ENCODE results near the gene ATG9A.

The ATG9A gene

GRCh38 chr2:219252900-219253752 lies 23.7 kb upstream of the ATG9A start, which contains the start of gene TUBA4B:
Gene TUBA4B, plus strand, starts transcription at chr2:219253243. Its CDS starts 165 bp downstream, at chr2:219253408.
- DNase-seq, result no peak

GRCh38 chr2:219252570-219252899 lies 23.1 kb upstream of the ATG9A start:
- DNase-seq, result no peak

- DNase-seq, result no peak
These were observed 22.6 kb upstream of the ATG9A start for GRCh38 chr2:219252084-219252483.

GRCh38 chr2:219251656-219252055 lies 22.2 kb upstream of the ATG9A start:
- DNase-seq, result no peak

GRCh38 chr2:219250049-219250781 lies 20.8 kb upstream of the ATG9A start:
- no peak for DNase-seq

- peak; percentile 25 for DNase-seq
These were observed 20.0 kb upstream of the ATG9A start for GRCh38 chr2:219249203-219249980.

GRCh38 chr2:219248845-219249202 lies 19.4 kb upstream of the ATG9A start:
- DNase-seq, result no peak

GRCh38 chr2:219247678-219248642 lies 18.5 kb upstream of the ATG9A start:
- DNase-seq, result no peak

- no peak for DNase-seq
These were observed 17.1 kb upstream of the ATG9A start for GRCh38 chr2:219246559-219246958.

- no peak for DNase-seq
These were observed 16.4 kb upstream of the ATG9A start for GRCh38 chr2:219245899-219246230.

GRCh38 chr2:219245148-219245898 lies 15.9 kb upstream of the ATG9A start, which contains the start of the genes GLB1L and STK16:
Gene GLB1L, minus strand, starts transcription at chr2:219245444. Its CDS starts 1,871 bp downstream, at chr2:219243573.
Gene STK16, plus strand, starts transcription at chr2:219245479. Its CDS starts 521 bp downstream, at chr2:219246000.
- DNase-seq, result peak; percentile 67

- no peak for DNase-seq
These were observed 15.3 kb upstream of the ATG9A start for GRCh38 chr2:219244789-219245147.

- no peak for DNase-seq
These were observed 13.9 kb upstream of the ATG9A start for GRCh38 chr2:219243291-219243761.

GRCh38 chr2:219234331-219234730 lies 4.9 kb upstream of the ATG9A start:
- DNase-seq, result no peak

- no peak for DNase-seq
These were observed 664 bp upstream of the ATG9A start for GRCh38 chr2:219230059-219230540.

GRCh38 chr2:219228911-219229304 lies 528 bp downstream of the ATG9A start:
- no peak for DNase-seq

- no peak for DNase-seq
These were observed 1.2 kb downstream of the ATG9A start for GRCh38 chr2:219228041-219228910.

GRCh38 chr2:219225350-219225749 lies 4.1 kb downstream of the ATG9A start:
- no peak for DNase-seq

- DNase-seq, result no peak
These were observed 5.4 kb downstream of the ATG9A start for GRCh38 chr2:219223831-219224610.
